H1 (cell line): Measurements from ENCODE around the gene TSHZ2. TPM values are rescaled to one million over a fixed set of nuclear protein-coding genes. Genes with fewer than 3 reads are reported as not detected.

ENCODE experiments used
- CTCF ChIA-PET: fragments of 300-600 bp; sonication (Branson Sonifier 250); formaldehyde crosslinking; loops from one replicate; lab custom pipeline; 2021; ENCODE audit not compliant: partially characterized antibody; lab: Charles Lee
- POLR2A ChIA-PET: fragments of 300-600 bp; sonication (Branson Sonifier 250); formaldehyde crosslinking; loops from one replicate; lab custom pipeline; 2021; ENCODE audit warnings: inconsistent platforms; ENCODE audit not compliant: partially characterized antibody; lab: Charles Lee
- DNase-seq, 2 experiments: peaks; one replicate each; pipeline versions ENCODE4 v3.0.0 to v3.0.0-alpha.2; 2010 to 2022; ENCODE audit warnings: low spot score in 2 of 2, low read depth in 1 of 2, mixed read lengths in 1 of 2
- FAIRE-seq: peaks from 2 replicates; lab custom pipeline; 2011; peaks lifted over from hg19 to GRCh38; lab: Jason Lieb, UNC
- H2AFZ ChIP-seq: 2 replicates; pipeline ENCODE4 v1.8.1; 2012; ENCODE audit warnings: low read length, inconsistent platforms
- H2AK5ac ChIP-seq: 2 replicates; pipeline ENCODE4 v1.6.1; 2013; ENCODE audit warnings: low read depth, low read length
- H2BK120ac ChIP-seq: replicated peaks from 2 replicates; pipeline ENCODE3; 2013; ENCODE audit warnings: low read depth, low read length, inconsistent platforms
- H2BK12ac ChIP-seq: 2 replicates; pipeline ENCODE4 v1.6.1; 2013; ENCODE audit warnings: low read depth, low read length
- H2BK15ac ChIP-seq: 2 replicates; pipeline ENCODE4 v1.6.1; 2013; ENCODE audit warnings: low read length
- H2BK20ac ChIP-seq: 2 replicates; pipeline ENCODE4 v1.6.1; 2013; ENCODE audit warnings: low read length
- H2BK5ac ChIP-seq: 2 replicates; pipeline ENCODE4 v1.6.1; 2013; ENCODE audit warnings: low read depth, low read length
- H3K14ac ChIP-seq: 2 replicates; pipeline ENCODE4 v1.6.1; 2013; ENCODE audit warnings: inconsistent platforms; ENCODE audit not compliant: insufficient read length
- H3K18ac ChIP-seq: 2 replicates; pipeline ENCODE4 v1.6.1; 2013; ENCODE audit warnings: low read length; ENCODE audit errors: extremely low read depth
- H3K23ac ChIP-seq: 2 replicates; pipeline ENCODE4 v1.6.1; 2013; ENCODE audit warnings: inconsistent platforms; ENCODE audit not compliant: insufficient read length
- H3K23me2 ChIP-seq: 2 replicates; pipeline ENCODE4 v1.6.1; 2013; ENCODE audit warnings: low read depth, low read length
- H3K27ac ChIP-seq: 2 replicates; pipeline ENCODE4 v1.6.1; 2011; ENCODE audit warnings: low read depth, low read length, inconsistent platforms
- H3K27me3 ChIP-seq, 4 experiments: replicated peaks in 1 of 4; 1 replicate in 1 of 4; 2 replicates in 3 of 4; pipeline versions ENCODE4 v1.6.1 to v1.8.1; 2011 to 2013; ENCODE audit warnings: low read length in 3 of 4, mild to moderate bottlenecking in 3 of 4, inconsistent platforms in 2 of 4, mixed read lengths in 2 of 4, moderate library complexity in 1 of 4; ENCODE audit not compliant: control insufficient read depth in 3 of 4, insufficient read depth in 3 of 4; ENCODE audit errors: extremely low read depth in 1 of 4
- H3K36me3 ChIP-seq, 4 experiments: 2 replicates each; pipeline versions ENCODE4 v1.6.1 to v1.8.1; 2011 to 2013; ENCODE audit warnings: mild to moderate bottlenecking in 4 of 4, low read length in 3 of 4, moderate library complexity in 2 of 4, control low read depth in 1 of 4, inconsistent platforms in 1 of 4; ENCODE audit not compliant: insufficient read depth in 4 of 4, control insufficient read depth in 2 of 4
- H3K4ac ChIP-seq: replicated peaks from 2 replicates; pipeline ENCODE3; 2013; ENCODE audit warnings: low read length, low read depth, mixed read lengths, inconsistent platforms; ENCODE audit not compliant: insufficient read length
- H3K4me1 ChIP-seq, 4 experiments: replicated peaks in 1 of 4; 1 replicate in 1 of 4; 2 replicates in 3 of 4; pipeline versions ENCODE4 v1.6.1 to v1.8.1; 2011 to 2013; ENCODE audit warnings: low read length in 3 of 4, inconsistent platforms in 2 of 4, mixed read lengths in 1 of 4; ENCODE audit not compliant: insufficient read depth in 4 of 4, control insufficient read depth in 3 of 4
- H3K4me2 ChIP-seq, 2 experiments: 2 replicates each; pipeline versions ENCODE4 v1.6.1 to v1.8.1; 2011 to 2013; ENCODE audit warnings: low read depth in 2 of 2, low read length in 2 of 2, control low read depth in 1 of 2, inconsistent platforms in 1 of 2, mild to moderate bottlenecking in 1 of 2; ENCODE audit not compliant: insufficient read depth in 1 of 2
- H3K4me3 ChIP-seq, 4 experiments: fragments of 200-600, 300-600 bp in 1 of 4; sonication (generic), shearing (Covaris generic), sonication (Bioruptor Twin) in 1 of 4; 2 replicates each; pipeline versions ENCODE4 v1.5.1 to v1.8.1; 2011 to 2016; ENCODE audit warnings: low read length in 4 of 4, low read depth in 3 of 4, control low read depth in 2 of 4, inconsistent platforms in 2 of 4, mild to moderate bottlenecking in 2 of 4, mixed read lengths in 1 of 4, moderate library complexity in 1 of 4; ENCODE audit not compliant: insufficient read depth in 2 of 4; ENCODE audit errors: extremely low read depth in 1 of 4
- H3K56ac ChIP-seq: replicated peaks from 2 replicates; pipeline ENCODE3; 2013; ENCODE audit warnings: low read depth, mild to moderate bottlenecking, mixed read lengths, low read length, inconsistent platforms; ENCODE audit not compliant: insufficient read length
- H3K79me1 ChIP-seq: 2 replicates; pipeline ENCODE4 v1.6.1; 2013; ENCODE audit warnings: low read depth, low read length, control low read depth
- H3K79me2 ChIP-seq, 2 experiments: 2 replicates each; pipeline versions ENCODE4 v1.6.1 to v1.8.1; 2012 to 2013; ENCODE audit warnings: low read length in 2 of 2, mild to moderate bottlenecking in 2 of 2, inconsistent platforms in 1 of 2; ENCODE audit not compliant: insufficient read depth in 2 of 2, control insufficient read depth in 1 of 2
- H3K9ac ChIP-seq, 4 experiments: replicated peaks in 1 of 4; 1 replicate in 1 of 4; 2 replicates in 3 of 4; pipeline versions ENCODE4 v1.6.1 to v1.8.1; 2011 to 2013; ENCODE audit warnings: low read depth in 3 of 4, low read length in 3 of 4, control low read depth in 2 of 4, mild to moderate bottlenecking in 2 of 4, moderate library complexity in 2 of 4, inconsistent platforms in 1 of 4; ENCODE audit errors: extremely low read depth in 1 of 4
- H3K9me3 ChIP-seq, 2 experiments: 2 replicates each; pipeline versions ENCODE4 v1.6.1 to v1.8.1; 2012 to 2013; ENCODE audit warnings: mild to moderate bottlenecking in 2 of 2, moderate library complexity in 2 of 2, control low read depth in 1 of 2, inconsistent platforms in 1 of 2, low read depth in 1 of 2, low read length in 1 of 2, mixed read lengths in 1 of 2; ENCODE audit not compliant: insufficient read depth in 2 of 2
- H4K20me1 ChIP-seq, 2 experiments: replicated peaks in 1 of 2; 2 replicates each; pipeline versions ENCODE3 to v1.8.1; 2011 to 2013; ENCODE audit warnings: inconsistent platforms in 2 of 2, low read length in 2 of 2, mild to moderate bottlenecking in 1 of 2; ENCODE audit not compliant: insufficient read depth in 2 of 2, control insufficient read depth in 1 of 2
- H4K5ac ChIP-seq: 2 replicates; pipeline ENCODE4 v1.6.1; 2013; ENCODE audit warnings: low read length, low read depth, mixed read lengths, inconsistent platforms; ENCODE audit not compliant: insufficient read length
- H4K8ac ChIP-seq: 2 replicates; pipeline ENCODE4 v1.8.0; 2013; ENCODE audit warnings: mild to moderate bottlenecking, moderate library complexity, low read length, inconsistent platforms; ENCODE audit not compliant: insufficient read depth; ENCODE audit errors: extremely low read depth
- H4K91ac ChIP-seq: replicated peaks from 2 replicates; pipeline ENCODE3; 2013; ENCODE audit warnings: low read length, mixed read lengths, inconsistent platforms; ENCODE audit not compliant: insufficient read length
- KDM4A ChIP-seq: IDR thresholded peaks from one replicate; pipeline ENCODE4 v1.7.1; 2012; ENCODE audit warnings: low read depth, mild to moderate bottlenecking, moderate library complexity, low read length, inconsistent platforms; ENCODE audit not compliant: severe bottlenecking
- RFX5 ChIP-seq: IDR thresholded peaks from 2 replicates; pipeline ENCODE4 v1.6.1; 2011; ENCODE audit warnings: low read depth, low read length, improper control_type of control experiment, borderline replicate concordance
- WGBS, 2 experiments: shearing (Covaris generic) in 1 of 2; methylation state at CpG; one replicate each; pipeline versions ENCODE4 v1.1.6 to v1.1.7; 2013 to 2015; ENCODE audit warnings: low lambda C conversion rate in 2 of 2, mixed read lengths in 2 of 2, inconsistent platforms in 1 of 2, low coverage in 1 of 2, missing lambda C conversion rate in 1 of 2; ENCODE audit not compliant: insufficient replicate concordance in 2 of 2, insufficient coverage in 1 of 2, insufficient read length in 1 of 2; ENCODE audit errors: extremely low coverage in 1 of 2, missing lambda C conversion rate in 1 of 2; 5-methylcytosine and 5-hydroxymethylcytosine counted together
- polyA plus RNA-seq, 7 experiments: library from polyadenylated mRNA; depleted of rRNA in 3 of 7; stranded (reverse) in 5 of 7; unstranded in 2 of 7; fragments of >200 nt in 5 of 7; fragments of 200-250 nt in 2 of 7; gene quantifications; 1 replicate in 5 of 7; 2 replicates in 1 of 7; 4 replicates in 1 of 7; pipeline versions ENCODE4 v1.2.1 to v1.2.3, GENCODE V29; 2011 to 2013; ENCODE audit warnings: missing spikeins in 2 of 7, mixed read lengths in 2 of 7
- total RNA-seq: library from RNA; stranded (reverse); fragmentation: NEBNext Ultra II Directional; extraction: Animal tissue kit (Norgen Biotek cat#: 25700); gene quantifications from 2 replicates; pipeline ENCODE4 v1.2.1, GENCODE V29; 2021

The TSHZ2 gene
- total and polyA plus RNA-seq, 2 of the 8 experiments (the other 6 are each of a cell fraction or from before 2014, with no cell fraction given) = 0.14 to 0.30 TPM

- Histone ChIP-seq H3K18ac (no peak overlapping the region), H4K8ac (no peak overlapping the region), H3K4me3 (no peak overlapping the region), H3K4ac (no peak overlapping the region), H3K14ac (no peak overlapping the region), H2AK5ac (no peak overlapping the region), H2BK12ac (no peak overlapping the region), H2BK5ac (no peak overlapping the region), H3K9ac (no peak overlapping the region), H4K5ac (no peak overlapping the region), H3K4me1 (no peaks in the 10 kb centered on the region; a peak in 1 of 7 replicates), H3K56ac (no peak overlapping the region), H3K79me2 (no peaks in the 10 kb centered on the region), H3K4me2 (no peak overlapping the region), H2BK15ac (no peak overlapping the region), H4K20me1 (no peaks in the 10 kb centered on the region), H2AFZ (no peak overlapping the region), H2BK20ac (no peak overlapping the region), H3K23me2 (no peaks in the 10 kb centered on the region; the same call in 1 of the 2 replicates), H3K27me3 (no peaks in the 10 kb centered on the region), H3K36me3 (no peaks in the 10 kb centered on the region), H3K23ac (no peak overlapping the region), H3K79me1 (no peaks in the 10 kb centered on the region), H4K91ac (no peak overlapping the region), H2BK120ac (no peak overlapping the region), H3K27ac (no peak overlapping the region), H3K9me3 (no peaks in the 10 kb centered on the region)
- FAIRE-seq (no peak), DNase-seq (no peak)
- POLR2A ChIA-PET = no interaction called here
- 94% methylated on average over 6 of the region's 6 CpGs; no CpG with 5 or more reads in 1 of the 2 experiments for WGBS, 2 experiments
- no peak for TF ChIP-seq RFX5
- no peak for TF ChIP-seq KDM4A
- CTCF ChIA-PET = no interaction called here
These were observed 107.1 kb downstream of the TSHZ2 start for GRCh38 chr20:53079261-53079691.
